GM21825 (cell line): ENCODE results near the gene TFR2.

Experiments
- ATAC-seq: cut with Tn5 transposase; IDR thresholded peaks from one replicate; pipeline ENCODE4 v1.9.1; 2021; ENCODE audit warnings: mild to moderate bottlenecking, moderate library complexity; ENCODE audit not compliant: unreplicated experiment

The TFR2 gene

GRCh38 chr7:100613412-100614175 is 27.8 kb downstream of the TFR2 start:
- ATAC-seq, result no peak

DNA sequence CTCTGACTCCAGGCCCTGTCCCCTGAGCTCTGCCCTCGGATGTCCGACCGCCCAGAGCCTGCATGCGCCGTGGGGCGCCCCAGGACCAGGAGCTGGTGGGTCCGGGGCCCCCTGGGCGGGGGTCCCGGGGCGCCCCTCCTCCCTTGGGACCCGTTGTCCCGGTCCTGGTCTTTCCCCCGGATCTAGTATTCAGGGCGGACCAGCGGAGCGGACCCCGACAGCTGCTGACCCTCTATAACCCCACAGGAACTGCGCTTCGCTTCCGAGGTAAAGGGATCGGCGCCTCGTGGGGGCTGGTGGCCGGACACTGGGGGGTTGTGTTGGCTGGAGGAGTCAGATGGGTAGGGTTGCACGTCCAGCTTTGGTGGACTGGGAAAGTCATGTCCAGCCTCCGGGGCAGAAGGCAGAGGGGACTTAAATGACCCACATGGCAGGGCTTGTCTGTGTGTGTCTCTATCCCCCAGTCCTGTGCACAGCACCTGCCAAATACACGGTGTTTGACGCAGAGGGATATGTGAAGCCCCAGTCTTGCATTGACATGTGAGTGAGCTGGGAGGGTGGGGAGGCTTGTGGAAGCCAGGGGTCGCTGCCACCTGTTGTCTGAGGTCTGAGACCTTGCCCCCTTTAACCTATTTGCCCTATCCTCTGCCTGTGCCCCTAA is 28.5 kb downstream of the TFR2 start:
- ATAC-seq, result no peak

DNA sequence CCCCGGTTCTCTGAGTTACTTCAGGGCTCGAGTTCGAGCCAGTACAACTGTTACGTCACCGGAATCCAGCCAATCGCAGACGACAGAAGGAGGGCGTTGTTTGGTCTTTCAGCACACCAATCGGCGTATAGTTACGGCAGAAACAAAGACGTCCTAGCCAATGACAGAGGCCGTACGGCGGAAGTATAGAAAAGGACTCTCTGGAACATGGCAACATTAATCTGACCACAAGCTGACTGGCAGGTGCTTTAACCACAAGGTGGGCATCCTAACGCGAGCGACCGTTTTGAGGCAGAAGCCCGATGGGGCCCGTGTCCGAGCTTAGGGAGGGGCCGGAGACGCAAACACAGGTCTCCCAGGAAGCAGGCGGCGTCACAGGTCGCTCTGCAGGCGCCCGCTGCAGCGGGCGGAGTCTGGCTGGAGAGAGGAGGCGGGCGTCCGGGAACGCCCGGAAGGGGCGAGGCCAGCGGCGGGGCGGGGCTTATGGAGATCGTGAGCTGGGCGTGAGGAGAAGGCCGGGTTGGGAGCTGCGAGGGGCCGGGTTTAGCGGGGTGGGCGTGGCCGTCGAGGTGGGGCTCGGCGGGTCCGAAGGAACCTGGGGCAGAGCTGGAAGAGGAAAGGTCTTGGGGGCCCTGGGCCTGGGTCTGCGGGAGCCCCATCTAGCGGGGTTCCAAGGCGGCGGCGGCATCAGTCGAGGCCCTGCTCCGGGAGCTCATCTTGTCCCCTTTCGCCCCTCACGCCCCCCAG is 29.2 kb downstream of the TFR2 start, which contains the start of gene MOSPD3:
TSS of gene MOSPD3 (plus strand) at position 558 of the 747 bp plus-strand sequence. CDS start 252 bp downstream, outside the sequence.
- peak; percentile 85 for ATAC-seq

DNA sequence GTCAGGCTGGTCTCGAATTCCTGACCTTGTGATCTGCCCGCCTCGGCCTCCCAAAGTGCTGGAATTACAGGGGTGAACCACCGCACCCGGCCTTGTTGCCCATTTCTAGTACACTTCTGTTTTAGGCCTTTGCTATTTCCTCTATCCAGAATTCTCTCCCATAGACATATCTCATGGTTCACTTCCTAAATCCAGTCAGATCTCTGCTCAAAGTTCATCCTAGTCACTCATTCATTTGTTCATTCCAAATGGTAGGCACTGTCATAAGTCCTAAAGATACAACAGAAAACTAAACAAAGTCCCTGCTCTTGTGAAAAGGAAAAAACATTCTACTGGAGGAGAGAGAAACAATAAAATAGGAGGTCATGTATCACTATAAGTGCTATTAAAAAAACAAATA is 31.4 kb downstream of the TFR2 start:
- no peak for ATAC-seq

GRCh38 chr7:100607111-100607510 is 34.2 kb downstream of the TFR2 start:
- no peak for ATAC-seq

DNA sequence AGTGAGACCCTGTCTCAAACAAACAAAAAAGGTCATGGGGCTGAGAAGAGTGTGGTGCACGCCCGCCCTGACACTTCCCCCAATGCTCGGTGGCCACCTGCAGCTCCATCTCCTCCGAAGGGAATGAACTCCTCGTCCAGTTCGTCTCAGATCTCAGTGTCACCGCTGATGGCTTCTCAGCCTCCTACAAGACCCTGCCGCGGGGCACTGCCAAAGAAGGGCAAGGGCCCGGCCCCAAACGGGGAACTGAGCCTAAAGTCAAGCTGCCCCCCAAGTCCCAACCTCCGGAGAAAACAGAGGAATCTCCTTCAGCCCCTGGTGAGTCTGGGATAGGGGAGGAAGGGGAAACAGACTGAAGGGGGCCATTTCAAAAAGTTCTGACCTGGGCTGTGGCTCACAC is 35.0 kb downstream of the TFR2 start:
- ATAC-seq, result no peak

GRCh38 chr7:100604976-100605911 is 36.1 kb downstream of the TFR2 start:
- ATAC-seq, result no peak

DNA sequence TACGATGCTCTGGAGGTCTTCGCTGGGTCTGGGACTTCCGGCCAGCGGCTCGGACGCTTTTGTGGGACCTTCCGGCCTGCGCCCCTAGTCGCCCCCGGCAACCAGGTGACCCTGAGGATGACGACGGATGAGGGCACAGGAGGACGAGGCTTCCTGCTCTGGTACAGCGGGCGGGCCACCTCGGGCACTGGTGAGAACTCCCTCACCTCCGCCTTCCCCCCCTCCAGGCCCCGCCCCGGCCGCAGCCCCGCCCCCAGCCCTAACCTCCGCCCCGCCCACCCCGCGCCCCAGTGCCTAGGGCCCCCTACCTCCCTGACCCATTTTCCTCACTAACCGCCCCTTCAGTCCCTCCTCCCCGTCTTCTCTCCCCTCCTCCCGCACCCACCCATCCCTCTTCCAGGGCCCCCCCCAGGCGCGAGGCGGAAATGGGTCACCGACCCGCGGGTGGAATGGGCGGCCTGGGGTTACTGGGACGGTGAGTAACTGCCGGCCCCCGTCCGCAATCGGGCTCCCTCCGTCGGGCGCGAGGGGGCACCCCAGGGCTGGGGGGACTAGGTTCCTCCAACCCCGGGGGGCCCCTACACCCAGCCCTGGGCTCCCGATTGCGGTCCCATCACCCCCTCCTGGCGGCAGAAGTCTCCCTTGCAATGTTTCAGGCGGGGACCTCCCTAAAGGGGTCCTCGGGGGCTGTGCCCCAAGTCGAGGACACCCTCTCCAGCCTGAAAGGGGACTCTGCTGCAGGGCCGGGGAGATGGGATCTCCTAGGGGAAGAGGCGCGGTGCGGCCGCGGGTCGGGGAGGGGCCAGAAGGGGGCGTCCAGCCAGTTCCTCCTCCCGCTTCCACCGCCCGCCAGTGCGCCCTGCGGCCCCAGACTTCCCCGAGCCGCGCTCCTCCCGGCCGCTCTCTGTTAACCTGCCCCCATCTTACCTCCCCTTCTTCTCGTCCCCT is 37.0 kb downstream of the TFR2 start:
- peak; percentile 46 for ATAC-seq

GRCh38 chr7:100603726-100604027 is 37.7 kb downstream of the TFR2 start:
- peak; percentile 7 for ATAC-seq

- ATAC-seq, result no peak
Observed at GRCh38 chr7:100602889-100603725, 38.2 kb downstream of the TFR2 start.

DNA sequence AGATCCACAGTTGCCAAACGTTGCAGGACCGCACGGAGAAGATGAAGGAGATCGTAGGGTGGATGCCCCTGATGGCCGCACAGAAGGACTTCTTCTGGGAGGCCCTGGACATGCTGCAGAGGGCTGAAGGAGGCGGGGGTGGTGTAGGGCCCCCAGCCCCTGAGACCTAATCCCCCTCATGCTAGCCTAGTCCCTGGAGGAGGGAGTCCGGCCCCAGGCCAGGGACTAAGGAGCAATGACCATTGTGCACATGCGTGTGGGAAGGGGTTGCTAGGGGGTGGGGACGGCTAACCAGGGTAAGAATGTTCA is 40.7 kb downstream of the TFR2 start:
- no peak for ATAC-seq

GRCh38 chr7:100599911-100600729 is 41.2 kb downstream of the TFR2 start:
- no peak for ATAC-seq

DNA sequence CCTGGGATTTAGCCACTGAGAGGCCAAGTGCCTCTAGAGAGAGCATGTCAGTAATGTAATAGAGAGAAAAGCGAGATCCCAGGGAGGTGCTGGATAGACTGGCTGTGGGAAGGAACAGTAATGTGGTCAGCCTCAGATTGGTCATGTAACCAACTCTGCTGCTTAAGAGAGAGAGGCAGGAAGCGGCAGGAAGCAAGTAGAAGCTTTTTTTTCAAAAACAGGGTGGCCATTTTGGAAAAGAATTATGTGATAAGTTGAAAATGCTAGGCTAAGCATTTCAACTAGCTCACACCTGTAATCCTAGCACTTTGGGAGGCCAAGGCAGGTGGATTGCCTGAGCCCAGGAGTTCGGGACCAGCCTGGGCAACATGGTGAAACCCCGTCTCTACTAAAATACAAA is 42.9 kb downstream of the TFR2 start:
- ATAC-seq, result no peak

DNA sequence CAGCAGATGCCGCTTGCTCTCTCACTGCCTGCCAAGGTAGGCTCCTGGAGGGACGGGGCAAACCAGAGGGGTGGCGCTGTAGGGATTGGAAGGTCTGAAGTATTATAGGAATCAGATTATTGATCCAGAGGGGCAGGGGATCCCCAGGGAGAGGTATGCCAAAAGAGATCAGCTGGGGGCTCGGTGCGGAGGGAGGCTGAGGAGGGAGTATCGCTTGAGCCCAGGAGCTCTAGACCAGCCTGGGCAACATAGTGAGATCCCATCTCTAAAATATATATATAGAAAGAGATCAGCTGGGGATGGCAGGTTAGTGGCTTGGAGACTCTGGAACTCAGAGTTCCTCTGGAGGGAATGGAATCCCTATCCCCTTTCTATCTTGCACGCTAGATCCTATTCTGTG is 46.2 kb downstream of the TFR2 start:
- no peak for ATAC-seq

- ATAC-seq, result no peak
Observed at GRCh38 chr7:100591596-100591995, 49.8 kb downstream of the TFR2 start.

GRCh38 chr7:100590077-100590737 is 51.1 kb downstream of the TFR2 start:
- ATAC-seq, result no peak

DNA sequence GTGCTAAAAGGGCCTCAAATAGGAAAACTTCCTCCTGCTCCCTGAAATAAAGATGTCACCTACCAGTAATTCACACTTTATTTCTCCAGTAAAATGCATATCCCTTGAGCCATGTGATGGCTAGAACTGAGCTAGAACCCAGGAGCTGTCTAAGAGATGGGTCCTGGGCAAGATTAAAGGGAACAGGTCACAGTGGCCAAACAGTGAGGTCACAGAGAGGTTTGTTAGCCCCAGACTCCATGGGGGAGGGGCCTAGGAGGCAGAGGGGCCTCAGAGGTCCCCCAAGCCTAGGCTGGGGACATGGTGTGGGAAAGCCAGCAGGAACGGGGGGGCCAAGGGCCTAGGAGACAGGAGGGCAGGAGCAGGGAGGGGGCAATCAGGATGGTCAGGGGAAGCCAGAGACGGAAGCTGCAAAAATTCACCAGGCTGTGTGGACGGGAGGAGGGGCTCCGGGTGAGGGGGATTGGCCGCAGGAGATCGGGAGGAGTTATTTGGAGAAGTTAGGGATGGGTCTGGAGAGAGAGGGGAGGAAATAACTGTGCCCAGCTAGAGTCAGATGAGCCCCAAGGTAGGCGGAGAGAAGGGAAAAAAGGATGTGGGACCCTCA is 51.9 kb downstream of the TFR2 start:
- no peak for ATAC-seq
